ENCODE data around the gene CELSR1.

DNA sequence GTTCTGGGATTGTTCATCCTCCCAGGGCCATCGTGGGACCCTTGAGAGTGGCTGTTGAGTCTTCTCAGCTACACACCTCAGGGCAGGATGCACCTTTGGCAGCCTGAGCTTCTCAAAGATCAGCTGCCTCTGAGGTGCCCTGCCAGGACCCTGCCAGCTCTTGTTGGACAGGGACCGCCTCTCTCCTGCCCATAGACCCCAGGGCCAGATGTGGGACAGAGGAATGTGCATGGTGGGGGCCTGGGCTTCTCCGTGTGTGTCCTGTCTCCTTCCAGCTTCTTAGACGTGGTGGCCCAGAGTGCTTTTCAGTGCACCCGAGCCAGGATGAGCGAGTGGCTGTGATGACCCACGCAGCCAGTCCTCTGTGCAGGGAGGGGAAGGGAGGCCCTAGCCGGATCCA lies 207.8 kb downstream of the CELSR1 start:
- TF ChIP-seq CTCF (IDR thresholded peaks at IDR 0.05) = no peak
- no peak for TF ChIP-seq EP300 (IDR thresholded peaks at IDR 0.05)

Measured in ovary (tissue), 3 donors.